ENCODE data around the gene MYO5B. TPM values are rescaled to one million over a fixed set of nuclear protein-coding genes. Genes with fewer than 3 reads are reported as not detected.

The MYO5B gene
- total RNA-seq, 4 donors from 2014 or later: 1.2 to 2.2 (median 1.3) TPM

DNA sequence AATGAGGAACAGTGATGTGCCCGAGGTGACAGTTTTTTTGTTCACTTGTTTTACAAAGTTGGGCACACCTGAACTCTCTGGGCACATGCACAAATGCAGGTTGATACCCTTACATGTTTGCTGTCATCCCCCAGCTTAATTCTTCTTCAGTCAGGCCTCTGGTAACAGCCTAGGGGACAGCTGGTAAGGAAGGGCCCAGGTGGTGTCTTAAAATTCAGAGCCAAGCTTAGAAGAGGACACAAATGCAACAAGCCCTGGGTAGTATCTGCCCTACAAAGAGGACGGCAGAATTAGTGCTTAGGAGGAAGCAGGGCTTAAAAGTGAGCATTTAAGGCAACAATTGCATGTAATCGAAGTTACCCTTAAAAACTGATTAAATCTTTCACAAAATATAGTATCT lies 209.7 kb downstream of the MYO5B start:
- TF ChIP-seq, protein P1, sequence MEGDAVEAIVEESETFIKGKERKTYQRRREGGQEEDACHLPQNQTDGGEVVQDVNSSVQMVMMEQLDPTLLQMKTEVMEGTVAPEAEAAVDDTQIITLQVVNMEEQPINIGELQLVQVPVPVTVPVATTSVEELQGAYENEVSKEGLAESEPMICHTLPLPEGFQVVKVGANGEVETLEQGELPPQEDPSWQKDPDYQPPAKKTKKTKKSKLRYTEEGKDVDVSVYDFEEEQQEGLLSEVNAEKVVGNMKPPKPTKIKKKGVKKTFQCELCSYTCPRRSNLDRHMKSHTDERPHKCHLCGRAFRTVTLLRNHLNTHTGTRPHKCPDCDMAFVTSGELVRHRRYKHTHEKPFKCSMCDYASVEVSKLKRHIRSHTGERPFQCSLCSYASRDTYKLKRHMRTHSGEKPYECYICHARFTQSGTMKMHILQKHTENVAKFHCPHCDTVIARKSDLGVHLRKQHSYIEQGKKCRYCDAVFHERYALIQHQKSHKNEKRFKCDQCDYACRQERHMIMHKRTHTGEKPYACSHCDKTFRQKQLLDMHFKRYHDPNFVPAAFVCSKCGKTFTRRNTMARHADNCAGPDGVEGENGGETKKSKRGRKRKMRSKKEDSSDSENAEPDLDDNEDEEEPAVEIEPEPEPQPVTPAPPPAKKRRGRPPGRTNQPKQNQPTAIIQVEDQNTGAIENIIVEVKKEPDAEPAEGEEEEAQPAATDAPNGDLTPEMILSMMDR (IDR thresholded peaks at IDR 0.05; ENCODE audit: low read depth): no peak

DNA sequence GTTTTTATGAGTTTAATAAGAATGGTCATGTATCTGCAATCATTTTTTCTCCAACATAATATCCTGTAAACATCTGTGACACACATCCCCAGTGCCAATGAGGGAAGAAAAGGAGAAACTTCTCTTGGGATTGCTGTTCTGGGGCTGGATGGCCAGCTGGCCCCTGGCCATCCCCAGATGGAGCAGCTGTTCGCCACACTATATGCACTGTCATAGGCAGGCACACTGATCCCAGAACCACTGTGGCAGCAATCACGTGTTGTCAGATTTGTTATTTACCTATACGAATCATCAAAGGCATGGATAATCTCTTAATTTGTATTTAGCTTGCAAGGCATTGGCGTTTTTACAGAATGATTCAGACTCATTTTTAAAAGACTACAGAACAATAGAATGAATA lies 214.1 kb downstream of the MYO5B start:
- TF ChIP-seq, protein P1 (IDR thresholded peaks at IDR 0.05; ENCODE audit: low read depth): no peak

DNA sequence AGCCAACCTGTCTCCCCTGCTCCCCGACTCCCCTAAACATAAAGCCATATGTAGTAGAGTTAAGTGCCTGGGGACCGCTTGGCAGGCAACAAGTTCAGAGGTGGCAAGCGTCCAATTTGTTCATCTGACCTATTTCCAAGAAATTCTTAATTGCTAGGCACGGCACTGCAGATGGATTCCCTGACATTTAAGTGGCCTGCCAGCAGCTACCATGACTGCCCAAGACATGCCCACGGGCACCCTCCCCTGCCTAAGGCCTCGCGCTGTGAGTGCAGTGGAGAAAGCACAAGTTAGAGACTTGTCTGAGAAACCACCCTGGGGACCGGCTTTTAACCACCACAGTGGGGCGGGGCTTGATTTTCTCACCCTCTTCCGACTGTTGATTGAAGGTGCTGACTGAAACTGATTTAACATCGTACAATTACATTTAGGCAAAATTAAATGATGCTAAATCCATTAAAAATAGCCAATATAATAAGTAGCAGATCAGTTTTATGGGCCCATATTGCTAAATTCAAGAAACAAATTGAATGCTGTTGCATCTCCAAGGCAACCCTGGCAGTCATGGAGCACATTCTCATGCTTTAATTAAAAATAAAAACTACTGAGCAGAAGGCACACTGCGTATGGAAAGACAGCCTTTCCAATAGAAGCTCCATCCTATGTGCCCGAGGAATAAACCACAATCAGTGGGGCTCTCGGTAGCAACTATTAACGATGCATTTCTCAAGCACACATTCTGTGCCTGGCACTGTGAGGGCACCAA lies 218.0 kb downstream of the MYO5B start:
- TF ChIP-seq, protein P1 (IDR thresholded peaks at IDR 0.05; ENCODE audit: low read depth): no peak

DNA sequence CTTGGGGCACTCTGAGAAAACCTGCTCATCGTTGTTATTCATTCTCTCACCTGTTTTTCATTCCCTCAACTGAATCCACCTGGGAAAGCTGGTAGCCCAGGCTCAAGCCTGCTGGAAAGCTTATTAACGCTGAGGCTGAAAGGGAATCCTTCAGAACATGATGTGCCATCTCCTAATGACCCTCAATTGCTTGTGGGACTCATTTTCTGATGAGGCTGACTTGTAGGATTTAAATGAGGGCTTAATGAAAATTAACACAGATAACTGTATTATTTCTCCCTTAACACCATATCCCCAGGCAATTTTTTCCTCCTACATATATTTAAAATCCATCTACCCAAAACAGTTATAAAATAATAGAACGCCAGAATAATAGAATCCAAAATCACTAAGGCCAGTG lies 218.9 kb downstream of the MYO5B start:
- TF ChIP-seq, protein P1 (IDR thresholded peaks at IDR 0.05; ENCODE audit: low read depth): no peak

DNA sequence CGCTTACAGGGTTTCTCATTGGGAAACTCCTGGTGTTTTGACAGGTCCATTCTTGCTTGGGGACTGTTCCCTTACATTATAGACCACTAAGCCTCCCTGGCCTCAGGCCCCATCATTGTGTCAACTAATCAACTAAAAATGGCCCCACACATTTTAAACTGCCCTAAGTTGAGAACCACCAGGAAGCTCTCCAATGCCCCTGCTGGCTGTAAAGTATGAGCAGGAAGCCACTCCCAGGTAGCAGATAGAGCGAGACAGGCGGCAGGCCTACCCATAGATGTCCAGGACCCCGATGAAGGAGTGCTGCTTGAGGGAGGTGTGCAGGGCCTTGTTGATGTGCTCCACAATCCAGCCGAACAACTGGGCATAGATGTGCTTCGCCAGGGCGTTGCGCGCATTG lies 220.9 kb downstream of the MYO5B start:
- TF ChIP-seq, protein P1 (IDR thresholded peaks at IDR 0.05; ENCODE audit: low read depth): no peak

DNA sequence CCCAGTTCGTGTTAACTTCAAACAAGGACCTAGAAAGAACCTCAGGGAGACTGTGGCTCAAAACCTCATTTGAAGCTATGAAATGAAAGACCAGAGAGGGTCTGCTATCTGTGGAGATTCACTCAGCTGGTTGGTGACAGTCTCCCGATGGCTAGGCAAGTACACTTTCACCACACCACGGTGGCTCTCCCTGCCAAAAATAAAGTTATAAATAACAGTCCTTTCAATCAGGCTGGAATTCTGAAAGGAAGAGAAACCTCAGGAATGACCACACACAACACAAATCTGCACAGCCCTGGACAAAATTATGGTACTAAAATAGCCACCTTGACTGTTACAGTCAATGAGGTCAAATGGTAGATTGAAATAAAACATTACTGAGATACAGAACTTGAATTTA lies 221.4 kb downstream of the MYO5B start:
- TF ChIP-seq, protein P1 (IDR thresholded peaks at IDR 0.05; ENCODE audit: low read depth): no peak

DNA sequence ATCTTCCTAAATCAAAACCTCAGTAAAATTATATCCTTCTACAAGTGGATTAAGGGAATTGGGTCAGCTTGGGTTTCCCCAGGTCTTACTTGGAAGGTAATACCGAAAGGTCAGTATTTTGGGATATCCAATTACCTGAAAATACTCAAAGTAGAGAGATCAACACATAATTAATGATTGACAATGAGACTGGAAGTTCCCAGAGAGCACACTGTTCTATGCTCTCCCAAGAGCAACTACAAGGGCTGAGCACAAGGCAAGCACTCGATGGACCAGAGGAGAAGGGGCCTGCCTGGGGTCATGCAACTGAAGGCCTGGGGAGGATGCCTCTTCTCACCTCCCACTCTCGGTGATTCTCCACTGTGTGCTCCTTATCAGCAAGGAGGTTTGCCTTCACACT lies 222.4 kb downstream of the MYO5B start:
- TF ChIP-seq, protein P1 (IDR thresholded peaks at IDR 0.05; ENCODE audit: low read depth): no peak

Measured in subcutaneous adipose tissue (tissue), 4 donors.